Ovary (tissue), 3 donors: ENCODE measurements around the gene FAM20C.

Experiments
- CTCF ChIP-seq, 3 donors: fragments of 450-650 bp in 2 of 3; fragments of 200-600 bp in 1 of 3; IDR thresholded peaks; one replicate each; pipeline versions ENCODE4 v1.5.1 to v1.8.0; 2016 to 2022; ENCODE audit warnings: antibody characterized with exemption in 3 of 3, mild to moderate bottlenecking in 1 of 3
- EP300 ChIP-seq: sonication (generic); formaldehyde crosslinking; IDR thresholded peaks from one replicate; pipeline ENCODE4 v1.6.1; 2017; ENCODE audit warnings: antibody characterized with exemption
- POLR2A ChIP-seq: fragments of 450-650 bp; IDR thresholded peaks from one replicate; pipeline ENCODE4 v1.6.1; 2017; ENCODE audit warnings: antibody characterized with exemption, mild to moderate bottlenecking, moderate library complexity
- donor health status: DM: no; HTN: no; CAD: no.

GRCh38 chr7:309586-310228, 117.3 kb downstream of the FAM20C start:
- no peak for TF ChIP-seq CTCF (IDR thresholded peaks at IDR 0.05)
- no peak for TF ChIP-seq EP300
- TF ChIP-seq POLR2A, result no peak
